ENCODE results near the gene TOMM40. TPM values are rescaled to one million over a fixed set of nuclear protein-coding genes. Genes with fewer than 3 reads are reported as not detected.

TOMM40 gene
- total RNA-seq, 6 experiments from 2014 or later, result 24.9 to 82.6 (median 26.7) TPM

DNA sequence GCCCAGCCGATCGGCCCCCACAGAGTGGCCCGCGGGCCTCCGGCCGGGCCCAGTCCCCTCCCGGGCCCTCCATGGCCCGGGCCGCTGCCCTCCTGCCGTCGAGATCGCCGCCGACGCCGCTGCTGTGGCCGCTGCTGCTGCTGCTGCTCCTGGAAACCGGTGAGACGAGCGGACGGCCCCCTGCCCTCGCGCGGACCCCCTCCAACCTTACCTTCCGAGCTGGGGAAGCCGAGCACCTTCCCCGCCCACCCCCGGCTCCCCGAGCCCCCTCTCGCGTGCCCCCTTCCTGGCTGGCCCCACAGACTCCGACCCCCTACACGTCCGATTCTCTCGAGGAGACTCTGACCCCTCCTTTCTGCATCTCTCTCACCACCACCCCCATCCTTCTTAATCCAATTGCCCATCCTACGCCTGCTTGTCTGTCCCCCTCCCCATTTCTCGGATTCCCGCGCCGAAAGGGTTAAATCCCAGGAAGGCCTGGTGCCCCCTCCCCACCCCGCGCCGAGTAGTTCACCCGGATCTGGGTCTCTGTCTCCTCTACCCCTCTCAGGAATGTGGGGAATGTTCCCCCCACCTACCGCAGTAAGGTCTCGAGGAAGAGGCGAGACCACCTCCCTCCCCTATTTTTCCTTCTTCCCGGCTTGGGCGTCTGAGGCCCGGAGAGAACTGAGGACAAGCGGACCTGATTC is 44.5 kb upstream of the TOMM40 start:
- TF ChIP-seq POLR2A (IDR thresholded peaks at IDR 0.05), result no peak
- TF ChIP-seq, protein P1, sequence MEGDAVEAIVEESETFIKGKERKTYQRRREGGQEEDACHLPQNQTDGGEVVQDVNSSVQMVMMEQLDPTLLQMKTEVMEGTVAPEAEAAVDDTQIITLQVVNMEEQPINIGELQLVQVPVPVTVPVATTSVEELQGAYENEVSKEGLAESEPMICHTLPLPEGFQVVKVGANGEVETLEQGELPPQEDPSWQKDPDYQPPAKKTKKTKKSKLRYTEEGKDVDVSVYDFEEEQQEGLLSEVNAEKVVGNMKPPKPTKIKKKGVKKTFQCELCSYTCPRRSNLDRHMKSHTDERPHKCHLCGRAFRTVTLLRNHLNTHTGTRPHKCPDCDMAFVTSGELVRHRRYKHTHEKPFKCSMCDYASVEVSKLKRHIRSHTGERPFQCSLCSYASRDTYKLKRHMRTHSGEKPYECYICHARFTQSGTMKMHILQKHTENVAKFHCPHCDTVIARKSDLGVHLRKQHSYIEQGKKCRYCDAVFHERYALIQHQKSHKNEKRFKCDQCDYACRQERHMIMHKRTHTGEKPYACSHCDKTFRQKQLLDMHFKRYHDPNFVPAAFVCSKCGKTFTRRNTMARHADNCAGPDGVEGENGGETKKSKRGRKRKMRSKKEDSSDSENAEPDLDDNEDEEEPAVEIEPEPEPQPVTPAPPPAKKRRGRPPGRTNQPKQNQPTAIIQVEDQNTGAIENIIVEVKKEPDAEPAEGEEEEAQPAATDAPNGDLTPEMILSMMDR (IDR thresholded peaks at IDR 0.05), result no peak
- H3K27ac ChIP-seq, result peak overlapping the region; percentile 96 to 98 (median 97)
- no peaks in the 10 kb centered on the region for H3K9me3 ChIP-seq
- H3K4me1 ChIP-seq, result peaks cover 0 to 40% (median 10%) of the 10 kb centered on the region in 4 donors
- WGBS (ENCODE audit: insufficient coverage, low coverage, low lambda C conversion rate, missing lambda C conversion rate), result 1% methylated on average over 21 of the region's 51 CpGs
- DNase-seq (peak in 2 of 3 donors; percentile 67 to 69), ATAC-seq (no peak)
- H3K4me3 ChIP-seq, result peak overlapping the region; percentile 85 to 96 (median 95)
- no peaks in the 10 kb centered on the region for H3K27me3 ChIP-seq
- H3K36me3 ChIP-seq, result no peaks in the 10 kb centered on the region
- intact Hi-C loops (cut with DNase I), result loop anchor here (10.0 kb wide), 2 partner anchors 52 to 62 kb away; no protein-coding TSS in a partner anchor

DNA sequence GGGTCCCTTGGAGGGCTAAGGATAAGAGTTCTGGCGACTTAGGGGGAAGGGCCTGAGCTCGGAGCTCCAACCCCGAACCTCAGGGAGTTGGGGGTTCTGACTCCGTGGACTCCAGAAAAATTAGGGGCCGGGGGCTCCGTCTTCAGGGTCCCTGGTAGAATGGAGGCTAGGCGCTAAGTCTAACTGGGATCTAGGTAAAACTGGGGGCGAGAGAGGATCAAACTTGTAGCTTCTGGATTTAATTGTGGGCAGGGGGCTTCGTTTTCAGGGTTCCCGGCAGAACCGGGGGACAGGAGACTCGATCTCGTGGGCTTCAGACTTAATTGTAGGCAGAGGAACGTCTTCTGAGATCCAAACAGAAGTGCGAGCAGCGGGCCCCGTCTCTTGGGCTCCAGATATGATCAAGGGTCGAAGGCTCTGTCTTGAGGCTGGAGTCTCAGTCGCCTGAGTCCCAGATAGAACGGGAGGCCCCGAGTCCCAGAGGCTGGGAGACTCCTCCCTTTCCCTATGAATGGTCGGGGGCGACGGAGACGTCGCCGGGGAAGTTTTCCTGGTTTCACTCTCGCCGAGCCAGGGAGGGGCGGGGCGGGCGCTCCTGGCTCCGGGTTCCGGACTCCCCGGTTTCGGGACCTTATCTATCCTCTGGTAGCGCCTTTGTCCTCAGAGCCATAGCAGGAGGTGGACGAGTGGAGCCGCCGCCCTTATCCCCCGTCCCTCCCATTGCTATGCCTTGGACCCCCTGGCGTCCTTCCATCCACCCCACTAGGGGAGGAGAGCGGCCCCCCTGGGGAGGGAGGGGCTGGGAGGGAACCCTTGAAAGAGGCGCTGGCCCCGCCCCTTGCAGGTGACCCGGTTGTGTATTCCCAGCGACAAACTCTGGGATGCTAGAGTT is 43.7 kb upstream of the TOMM40 start:
- H3K36me3 ChIP-seq, result no peaks in the 10 kb centered on the region
- peak; percentile 77 to 83 (median 83) for DNase-seq
- no peaks in the 10 kb centered on the region for H3K9me3 ChIP-seq
- H3K27ac ChIP-seq, result peak overlapping the region; percentile 96 to 98 (median 97)
- no peaks in the 10 kb centered on the region for H3K27me3 ChIP-seq
- peak; percentile 4 to 19 (median 8) for ATAC-seq
- intact Hi-C loops (cut with DNase I), result loop anchor here (10.0 kb wide), 2 partner anchors 53 to 63 kb away; no protein-coding TSS in a partner anchor
- TF ChIP-seq POLR2A (IDR thresholded peaks at IDR 0.05), result peak; percentile 61
- TF ChIP-seq, protein P1 (IDR thresholded peaks at IDR 0.05), result no peak
- WGBS (ENCODE audit: insufficient coverage, low coverage, low lambda C conversion rate, missing lambda C conversion rate), result 0% methylated on average over 25 of the region's 47 CpGs
- H3K4me1 ChIP-seq, result peaks cover 0 to 40% (median 10%) of the 10 kb centered on the region in 4 donors
- peak overlapping the region; percentile 85 to 96 (median 95) for H3K4me3 ChIP-seq

DNA sequence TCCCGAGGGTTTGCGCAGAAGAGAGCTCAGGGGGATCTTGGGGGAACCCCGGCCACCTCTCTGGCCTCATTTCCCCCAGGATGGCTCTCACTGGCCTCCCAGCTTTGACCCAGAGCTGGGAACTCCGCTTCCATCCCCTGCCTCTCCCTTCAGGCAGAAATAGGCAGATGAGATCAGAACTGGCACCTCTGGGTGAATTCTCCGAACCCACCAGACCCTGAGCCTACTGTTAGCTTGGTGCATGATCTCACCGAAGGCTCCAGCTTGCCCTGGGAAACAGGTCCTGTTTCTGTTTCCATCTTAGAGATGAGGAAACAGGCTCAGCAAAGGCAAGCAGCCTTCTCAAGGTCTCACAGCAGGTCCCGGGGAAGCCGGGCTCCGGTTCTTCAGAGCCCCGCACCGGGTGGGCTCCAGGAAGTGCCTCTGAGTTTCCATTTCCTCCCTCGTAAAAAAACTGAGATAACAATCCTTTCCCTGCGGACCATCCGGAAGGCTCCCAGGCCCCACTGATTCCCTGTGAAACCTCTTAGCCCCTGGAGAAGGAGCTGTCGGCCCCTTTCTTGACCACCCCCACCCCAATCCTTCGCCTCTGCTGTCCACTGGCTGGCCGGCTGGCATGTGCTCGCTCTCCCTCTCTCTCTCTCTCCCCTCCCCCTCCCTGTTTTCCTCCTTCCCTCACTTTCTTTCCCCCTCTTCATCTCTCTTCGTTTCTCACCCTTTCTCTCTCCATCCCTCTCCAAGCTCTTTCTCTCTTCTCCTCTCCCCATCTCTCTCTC is 42.8 kb upstream of the TOMM40 start:
- TF ChIP-seq, protein P1 (IDR thresholded peaks at IDR 0.05), result no peak
- TF ChIP-seq POLR2A (IDR thresholded peaks at IDR 0.05), result no peak
- DNase-seq, result peak in 1 of 3 donors; percentile 37
- Histone ChIP-seq H3K4me1 (peaks cover 0 to 40% (median 10%) of the 10 kb centered on the region in 4 donors), H3K9me3 (no peaks in the 10 kb centered on the region), H3K27me3 (no peaks in the 10 kb centered on the region), H3K4me3 (peak overlapping the region; percentile 85 to 96 (median 95)), H3K27ac (peak overlapping the region; percentile 96 to 98 (median 97)), H3K36me3 (no peaks in the 10 kb centered on the region)
- intact Hi-C loops (cut with DNase I), result loop anchor here (10.0 kb wide), 2 partner anchors 53 to 63 kb away; no protein-coding TSS in a partner anchor
- WGBS (ENCODE audit: insufficient coverage, low coverage, low lambda C conversion rate, missing lambda C conversion rate), result 47% methylated on average over 16 of the region's 19 CpGs
- ATAC-seq, result no peak

All from right lobe of liver (tissue), 6 donors.